DMS53 (cell line): Measurements from ENCODE around the gene SLC11A2.

Experiments
- DNase-seq: peaks from one replicate; lab custom pipeline; 2025; lab: John Stamatoyannopoulos, UW

Gene SLC11A2

GRCh38 chr12:51025836-51026638 is at the start of gene SLC11A2:
Gene SLC11A2, minus strand, starts transcription at chr12:51026384. Its CDS starts 15,656 bp downstream, at chr12:51010728.
- peak; percentile 98 for DNase-seq

DNA sequence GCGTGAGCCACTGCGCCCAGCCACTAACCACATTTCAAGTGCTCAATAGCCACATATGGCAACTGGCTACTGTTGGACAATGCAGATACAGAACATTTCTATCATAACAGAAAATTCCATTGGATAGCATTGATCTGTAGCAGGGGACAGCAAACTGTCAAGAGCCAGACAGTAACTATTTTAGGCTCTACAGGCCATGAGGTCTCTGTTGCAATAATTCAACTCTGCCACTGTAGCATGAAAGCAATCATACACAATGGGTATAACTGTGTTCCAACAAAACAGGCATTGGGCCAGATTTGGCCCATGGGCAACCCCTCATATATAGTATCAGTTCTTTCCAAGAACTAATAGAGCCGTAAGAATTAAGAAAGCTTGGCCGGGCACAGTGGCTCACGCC is 49.2 kb upstream of the SLC11A2 start:
- no peak for DNase-seq

DNA sequence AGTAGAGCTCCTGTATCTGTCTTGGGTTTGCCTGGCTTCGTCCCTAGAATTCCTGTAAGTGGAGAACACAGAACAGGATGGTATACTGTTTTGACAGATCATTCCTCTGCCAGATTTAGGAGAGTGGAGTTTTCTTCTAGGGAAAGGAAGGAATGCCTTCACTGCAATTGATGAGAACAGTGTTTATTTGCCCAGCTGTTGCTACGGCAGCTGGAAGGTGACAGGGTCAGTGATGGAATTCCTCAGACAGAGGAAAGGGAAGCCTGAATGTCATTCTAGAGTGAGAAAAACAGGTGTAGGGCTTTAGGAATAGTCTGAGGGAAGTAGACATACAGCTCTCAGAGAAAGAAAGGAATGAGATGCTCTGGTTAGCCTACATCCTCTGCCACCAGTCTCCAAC is 45.5 kb upstream of the SLC11A2 start:
- DNase-seq: peak; percentile 20

DNA sequence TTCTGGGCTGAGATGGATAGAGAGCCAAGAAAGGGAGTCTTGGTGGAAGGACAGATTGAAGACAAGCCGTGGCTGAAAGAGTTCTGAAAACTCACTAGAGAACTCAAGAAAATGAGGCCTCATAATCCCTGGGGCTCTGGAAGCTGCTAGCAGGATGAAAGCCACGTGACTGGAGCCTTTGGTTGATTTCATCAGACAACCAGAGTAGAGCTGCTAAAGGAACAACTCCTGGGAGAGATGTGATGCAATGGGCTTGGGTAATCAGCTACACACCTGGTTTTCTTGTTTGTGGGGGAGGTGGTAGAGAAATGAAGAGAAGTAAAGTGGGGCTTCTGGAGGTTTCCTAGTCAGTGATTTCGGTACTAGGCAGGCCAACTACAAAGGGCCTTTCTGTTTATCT is 43.8 kb upstream of the SLC11A2 start:
- no peak for DNase-seq

GRCh38 chr12:51067771-51068170 is 41.6 kb upstream of the SLC11A2 start:
- DNase-seq: no peak

DNA sequence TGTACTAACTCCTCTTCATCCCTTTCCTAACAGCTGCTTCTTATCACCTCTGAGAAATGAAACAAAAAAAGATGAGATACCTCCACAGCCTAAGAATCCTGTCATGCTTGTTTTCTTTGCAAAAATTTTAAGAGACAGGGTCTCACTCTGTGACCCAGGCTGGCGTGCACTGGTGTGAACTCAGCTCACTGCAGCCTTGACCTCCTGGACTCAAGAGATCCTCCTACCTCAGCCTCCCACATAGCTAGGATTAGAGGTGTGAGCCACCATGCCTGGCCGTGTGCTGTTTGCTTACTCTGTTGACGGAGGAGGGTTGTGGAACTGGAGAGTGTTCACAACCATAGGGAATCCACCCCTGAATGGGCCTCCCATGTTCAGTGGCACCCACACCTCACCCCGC is 41.0 kb upstream of the SLC11A2 start:
- DNase-seq: no peak

GRCh38 chr12:51065530-51065929 is 39.3 kb upstream of the SLC11A2 start:
- DNase-seq: no peak

GRCh38 chr12:51062631-51063397 is 36.6 kb upstream of the SLC11A2 start:
- DNase-seq: no peak

GRCh38 chr12:51059086-51059485 is 32.9 kb upstream of the SLC11A2 start:
- DNase-seq: no peak

DNA sequence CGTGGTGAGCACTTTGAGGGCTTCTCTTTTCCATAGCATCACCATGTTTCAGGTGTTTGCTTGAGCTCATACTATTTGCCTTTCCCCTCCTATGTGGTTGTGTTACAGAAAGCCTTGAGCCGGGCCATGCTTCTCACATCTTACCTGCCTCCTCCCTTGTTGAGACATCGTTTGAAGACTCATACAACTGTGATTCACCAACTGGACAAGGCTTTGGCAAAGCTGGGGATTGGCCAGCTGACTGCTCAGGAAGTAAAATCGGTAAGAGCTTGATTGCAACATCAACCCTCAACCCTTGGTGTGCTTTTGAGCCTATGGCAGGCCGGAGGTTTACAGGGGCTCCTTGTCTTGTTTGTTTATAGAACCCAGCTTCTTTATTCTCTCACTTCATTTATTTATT is 30.1 kb upstream of the SLC11A2 start:
- DNase-seq: no peak

DNA sequence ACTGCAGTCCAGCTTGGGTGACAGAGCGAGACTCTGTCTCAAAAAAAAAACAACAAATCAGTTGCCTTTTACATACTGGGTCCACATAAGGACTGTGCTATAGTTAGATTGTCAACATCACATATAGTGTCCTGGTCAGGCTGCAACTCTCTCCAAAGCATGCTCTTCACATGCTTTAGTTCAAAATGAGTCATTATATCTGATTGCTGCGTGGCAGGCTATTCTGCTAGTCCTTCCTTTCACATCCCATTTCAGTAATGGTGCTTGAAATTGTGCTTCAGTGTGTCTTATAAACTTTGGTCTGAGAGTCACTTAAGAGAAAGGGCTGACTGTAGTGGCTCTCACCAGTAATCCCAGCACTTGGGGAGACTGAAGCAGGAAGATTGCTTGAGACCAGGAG is 28.9 kb upstream of the SLC11A2 start:
- DNase-seq: no peak

- DNase-seq: no peak
Measured at GRCh38 chr12:51051787-51052186, 25.6 kb upstream of the SLC11A2 start.

DNA sequence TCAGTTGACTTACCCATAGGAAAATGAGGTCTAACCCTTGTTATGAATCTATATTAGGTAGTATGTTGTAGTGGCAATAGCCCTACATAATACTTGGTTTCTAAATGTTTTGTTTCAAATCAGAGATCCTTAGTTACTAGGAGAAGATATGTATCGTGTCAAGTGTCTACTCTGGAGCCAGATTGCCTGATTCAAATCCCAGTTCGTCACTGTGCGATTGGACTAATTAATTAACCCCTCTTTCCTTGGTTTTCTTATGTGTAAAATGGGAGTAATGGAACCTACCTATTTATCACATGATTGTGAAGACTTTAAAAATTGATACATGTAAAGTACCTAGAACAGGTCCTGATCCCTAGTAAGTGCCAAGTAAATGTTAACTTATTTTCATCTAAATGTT is 23.3 kb upstream of the SLC11A2 start:
- DNase-seq: no peak

GRCh38 chr12:51048661-51049251 is 22.6 kb upstream of the SLC11A2 start:
- peak; percentile 50 for DNase-seq

DNA sequence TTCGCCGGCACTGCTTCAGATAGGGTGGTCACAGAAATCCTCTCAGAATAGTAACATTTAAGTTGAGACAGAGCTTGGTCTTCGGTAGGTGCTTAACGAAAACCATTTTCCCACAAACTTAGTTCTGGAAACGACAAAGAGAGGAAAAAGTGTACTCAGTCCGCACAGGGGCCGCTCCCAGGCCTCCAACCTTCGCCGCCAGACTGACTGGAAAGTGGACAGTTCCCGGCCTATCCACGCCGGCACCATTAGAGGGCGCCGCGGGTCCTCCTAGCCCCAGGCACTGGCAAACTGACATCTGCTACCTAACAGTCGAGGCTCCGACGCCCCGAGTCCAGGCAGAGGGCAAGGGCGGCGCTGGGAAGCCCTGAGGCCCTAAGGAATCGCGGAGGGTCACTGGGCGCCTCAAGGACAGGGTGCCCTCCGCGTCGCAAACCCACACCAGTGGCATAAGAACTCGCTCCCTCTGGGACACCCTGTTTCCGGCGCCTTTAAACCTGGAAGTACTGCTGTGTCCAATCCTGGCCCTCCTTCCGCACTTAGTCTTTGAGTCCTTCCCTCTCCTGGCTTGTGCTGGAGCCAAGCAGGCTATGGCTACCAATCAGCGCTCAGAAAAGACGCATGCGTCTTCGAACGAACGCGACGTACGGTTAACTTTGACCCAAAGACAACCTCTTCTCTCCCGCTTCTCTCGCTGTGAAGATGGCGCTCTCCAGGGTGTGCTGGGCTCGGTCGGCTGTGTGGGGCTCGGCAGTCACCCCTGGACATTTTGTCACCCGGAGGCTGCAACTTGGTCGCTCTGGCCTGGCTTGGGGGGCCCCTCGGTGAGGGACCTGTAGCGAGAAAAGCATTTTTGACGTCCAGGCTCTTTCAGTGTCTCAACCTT is 21.7 kb upstream of the SLC11A2 start, which contains the start of gene LETMD1:
Gene LETMD1 (plus strand): TSS at position 673 of the 886 bp plus-strand sequence. CDS start 30 bp downstream, at position 703.
- peak; percentile 98 for DNase-seq

DNA sequence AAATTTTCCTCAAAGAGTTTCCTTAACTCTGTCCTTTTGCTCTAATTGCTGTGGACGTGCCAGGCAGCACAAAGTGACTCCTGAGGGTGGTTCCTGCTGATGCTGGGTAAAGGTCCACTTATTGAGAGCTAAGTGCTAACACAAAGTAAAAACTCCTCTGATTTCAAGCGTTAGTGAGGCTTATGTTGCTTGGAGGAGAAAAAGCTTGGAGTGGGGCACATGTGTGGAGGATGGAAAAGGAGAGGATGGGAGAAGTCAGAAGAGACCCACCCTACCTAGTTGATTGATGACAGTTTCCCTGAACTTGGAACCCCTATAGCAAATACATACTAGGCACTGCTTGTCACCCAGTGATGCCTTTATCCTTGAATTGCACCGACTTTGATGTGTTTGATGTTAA is 10.1 kb upstream of the SLC11A2 start:
- DNase-seq: no peak

GRCh38 chr12:51033457-51034089 is 7.4 kb upstream of the SLC11A2 start:
- no peak for DNase-seq

- DNase-seq: no peak
Measured at GRCh38 chr12:51033048-51033447, 6.9 kb upstream of the SLC11A2 start.

DNA sequence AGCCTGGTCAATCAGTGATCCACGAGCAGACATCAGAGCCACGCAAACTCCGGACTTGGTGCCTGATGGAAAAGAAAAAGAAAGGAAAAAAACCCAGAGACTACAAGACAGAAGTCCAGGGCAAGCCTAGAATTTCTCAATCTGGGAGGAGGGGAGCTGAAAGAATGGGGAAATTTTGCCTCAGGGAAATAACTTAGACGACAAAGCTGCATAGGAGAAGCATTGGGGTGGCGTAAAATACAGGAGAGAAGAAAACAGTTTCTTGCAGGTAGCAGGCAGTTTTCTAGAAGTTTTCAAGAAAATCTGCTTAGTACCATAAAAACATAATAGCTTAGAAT is 2.6 kb upstream of the SLC11A2 start:
- DNase-seq: no peak

DNA sequence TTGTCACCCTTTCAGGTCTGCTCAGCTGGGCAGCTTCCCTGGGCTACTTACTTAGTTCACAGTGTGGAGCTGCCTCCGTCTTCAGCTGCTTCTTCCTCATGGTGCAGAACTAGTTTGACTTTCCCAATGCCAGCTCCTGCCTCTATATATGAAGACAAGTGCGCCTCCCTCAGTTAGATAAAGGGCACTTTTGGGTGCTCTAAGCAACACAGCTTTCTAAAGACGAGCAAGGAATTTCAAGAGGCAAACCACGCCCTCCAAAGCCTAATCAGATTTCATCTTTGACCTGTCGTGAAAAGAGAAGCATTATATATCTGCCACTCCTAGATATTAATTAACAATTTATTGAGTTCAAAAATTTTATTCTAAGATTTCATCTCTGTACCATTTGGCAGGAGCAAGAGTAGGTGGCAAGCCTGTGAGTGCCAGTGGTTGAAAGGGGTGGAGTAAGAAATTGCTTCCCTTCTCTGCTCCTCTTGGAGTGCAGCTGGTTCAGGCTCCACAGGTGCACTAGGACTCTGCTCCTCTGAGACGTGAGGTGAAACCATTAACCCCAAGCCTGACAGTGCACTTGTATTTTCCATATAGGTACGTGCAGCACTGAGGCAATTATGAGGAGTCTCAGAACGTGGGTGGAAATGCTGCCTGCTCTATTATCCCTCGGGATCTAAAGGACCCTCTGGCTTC is 2.1 kb upstream of the SLC11A2 start:
- DNase-seq: peak; percentile 63

- no peak for DNase-seq
Measured at GRCh38 chr12:51027342-51027835, 1.2 kb upstream of the SLC11A2 start.
